ENCODE data around the gene PTPRG.

The PTPRG gene

DNA sequence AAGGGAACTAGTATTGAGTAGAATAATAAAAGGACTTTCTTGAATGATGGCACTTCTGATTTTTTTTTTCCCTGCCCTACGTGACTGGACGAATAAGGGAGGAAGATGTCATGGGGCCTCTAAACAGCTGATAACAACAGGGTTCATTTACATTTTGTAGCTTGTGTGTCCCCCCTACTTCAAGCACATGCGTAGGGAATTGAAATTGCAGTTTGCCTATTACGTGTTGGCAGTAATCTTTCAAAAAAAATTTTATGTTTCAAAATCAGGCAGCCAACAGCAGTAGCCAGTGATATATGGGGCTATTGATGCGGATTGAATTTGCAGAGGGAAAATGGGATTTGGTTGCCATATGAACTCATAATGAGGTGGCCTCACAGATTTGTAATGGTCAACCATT lies 58.7 kb downstream of the PTPRG start:
- TF ChIP-seq SIN3A (IDR thresholded peaks at IDR 0.05; ENCODE audit: borderline replicate concordance, insufficient read depth, low read length) (no peak), TAF1 (IDR thresholded peaks at IDR 0.05; ENCODE audit: borderline replicate concordance, insufficient read depth, low read length) (no peak), FOXP2 (optimal IDR thresholded peaks at IDR 0.05; ENCODE audit: borderline replicate concordance, extremely low read depth, extremely low read length, insufficient read depth) (no peak), POLR2AphosphoS5 (IDR thresholded peaks at IDR 0.05; ENCODE audit: low read depth, low read length) (no peak)
- TF ChIP-seq, protein P1, sequence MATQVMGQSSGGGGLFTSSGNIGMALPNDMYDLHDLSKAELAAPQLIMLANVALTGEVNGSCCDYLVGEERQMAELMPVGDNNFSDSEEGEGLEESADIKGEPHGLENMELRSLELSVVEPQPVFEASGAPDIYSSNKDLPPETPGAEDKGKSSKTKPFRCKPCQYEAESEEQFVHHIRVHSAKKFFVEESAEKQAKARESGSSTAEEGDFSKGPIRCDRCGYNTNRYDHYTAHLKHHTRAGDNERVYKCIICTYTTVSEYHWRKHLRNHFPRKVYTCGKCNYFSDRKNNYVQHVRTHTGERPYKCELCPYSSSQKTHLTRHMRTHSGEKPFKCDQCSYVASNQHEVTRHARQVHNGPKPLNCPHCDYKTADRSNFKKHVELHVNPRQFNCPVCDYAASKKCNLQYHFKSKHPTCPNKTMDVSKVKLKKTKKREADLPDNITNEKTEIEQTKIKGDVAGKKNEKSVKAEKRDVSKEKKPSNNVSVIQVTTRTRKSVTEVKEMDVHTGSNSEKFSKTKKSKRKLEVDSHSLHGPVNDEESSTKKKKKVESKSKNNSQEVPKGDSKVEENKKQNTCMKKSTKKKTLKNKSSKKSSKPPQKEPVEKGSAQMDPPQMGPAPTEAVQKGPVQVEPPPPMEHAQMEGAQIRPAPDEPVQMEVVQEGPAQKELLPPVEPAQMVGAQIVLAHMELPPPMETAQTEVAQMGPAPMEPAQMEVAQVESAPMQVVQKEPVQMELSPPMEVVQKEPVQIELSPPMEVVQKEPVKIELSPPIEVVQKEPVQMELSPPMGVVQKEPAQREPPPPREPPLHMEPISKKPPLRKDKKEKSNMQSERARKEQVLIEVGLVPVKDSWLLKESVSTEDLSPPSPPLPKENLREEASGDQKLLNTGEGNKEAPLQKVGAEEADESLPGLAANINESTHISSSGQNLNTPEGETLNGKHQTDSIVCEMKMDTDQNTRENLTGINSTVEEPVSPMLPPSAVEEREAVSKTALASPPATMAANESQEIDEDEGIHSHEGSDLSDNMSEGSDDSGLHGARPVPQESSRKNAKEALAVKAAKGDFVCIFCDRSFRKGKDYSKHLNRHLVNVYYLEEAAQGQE (IDR thresholded peaks at IDR 0.05; ENCODE audit: insufficient read depth in 1 of 2, low read depth in 2 of 2, low read length in 2 of 2), result no peak

DNA sequence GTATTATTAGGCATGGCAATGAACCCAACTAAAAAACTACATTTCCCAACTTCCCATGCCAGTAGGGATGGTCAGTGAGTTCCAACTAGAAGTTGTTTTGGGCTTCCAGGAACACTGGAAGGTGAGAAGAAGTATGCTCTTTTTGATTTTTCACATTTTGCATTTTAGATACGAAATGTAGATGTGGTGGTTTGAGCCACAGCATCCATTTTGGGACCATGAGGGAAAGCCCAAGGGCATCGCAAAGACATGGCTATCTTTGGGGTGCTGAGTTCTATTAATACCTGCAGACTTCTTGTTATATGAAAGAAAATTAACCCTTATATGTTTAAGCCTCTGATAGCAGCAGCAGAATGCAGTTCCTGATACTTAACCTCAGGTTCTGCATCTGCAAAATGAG lies 62.9 kb downstream of the PTPRG start:
- TF ChIP-seq, protein P1 (IDR thresholded peaks at IDR 0.05; ENCODE audit: insufficient read depth in 1 of 2, low read depth in 2 of 2, low read length in 2 of 2), result no peak
- TF ChIP-seq POLR2AphosphoS5 (IDR thresholded peaks at IDR 0.05; ENCODE audit: low read depth, low read length) (no peak), SIN3A (IDR thresholded peaks at IDR 0.05; ENCODE audit: borderline replicate concordance, insufficient read depth, low read length) (no peak), FOXP2 (optimal IDR thresholded peaks at IDR 0.05; ENCODE audit: borderline replicate concordance, extremely low read depth, extremely low read length, insufficient read depth) (no peak), TAF1 (IDR thresholded peaks at IDR 0.05; ENCODE audit: borderline replicate concordance, insufficient read depth, low read length) (no peak)

DNA sequence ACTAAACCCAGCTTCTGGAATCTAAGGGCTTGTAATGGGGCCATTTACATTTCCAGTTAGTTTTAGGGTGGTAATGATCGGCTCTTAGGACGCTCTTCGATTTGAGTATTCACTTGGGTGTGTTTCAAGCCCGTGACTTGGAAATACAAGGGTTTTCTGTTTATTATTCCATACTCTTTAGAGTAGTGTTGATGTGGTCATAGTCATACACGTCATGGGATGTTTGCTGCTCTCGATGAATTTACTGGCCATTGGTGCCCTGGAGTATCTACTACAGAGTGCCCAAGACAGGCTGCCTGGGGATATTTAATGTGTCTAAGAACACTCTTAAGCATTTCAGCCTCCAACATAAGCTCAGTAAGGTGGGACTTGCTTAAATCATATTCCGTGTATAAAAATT lies 64.1 kb downstream of the PTPRG start:
- no peak for TF ChIP-seq FOXP2 (optimal IDR thresholded peaks at IDR 0.05; ENCODE audit: borderline replicate concordance, extremely low read depth, extremely low read length, insufficient read depth)
- no peak for TF ChIP-seq SIN3A (IDR thresholded peaks at IDR 0.05; ENCODE audit: borderline replicate concordance, insufficient read depth, low read length)
- no peak for TF ChIP-seq TAF1 (IDR thresholded peaks at IDR 0.05; ENCODE audit: borderline replicate concordance, insufficient read depth, low read length)
- TF ChIP-seq, protein P1 (IDR thresholded peaks at IDR 0.05; ENCODE audit: insufficient read depth in 1 of 2, low read depth in 2 of 2, low read length in 2 of 2), result no peak
- TF ChIP-seq POLR2AphosphoS5 (IDR thresholded peaks at IDR 0.05; ENCODE audit: low read depth, low read length), result no peak

DNA sequence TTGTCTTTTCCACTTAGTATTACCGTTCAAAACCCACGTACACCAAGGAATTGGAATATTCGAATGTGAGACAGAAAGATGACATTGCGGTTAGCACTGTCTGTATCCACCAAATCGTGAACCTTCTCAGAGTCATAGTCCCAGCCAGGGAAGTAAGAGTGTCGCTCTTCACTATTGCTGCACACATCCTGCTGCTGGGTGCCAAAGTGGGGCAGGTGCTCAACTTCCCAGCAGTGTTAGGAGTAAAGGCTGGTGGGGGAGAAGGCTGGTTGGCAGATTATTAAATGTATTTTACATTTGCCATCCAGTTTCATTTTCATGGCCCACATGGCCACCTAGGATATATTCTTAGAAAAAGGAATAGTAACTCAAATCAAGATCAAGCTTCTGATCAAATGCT lies 65.1 kb downstream of the PTPRG start:
- TF ChIP-seq SIN3A (IDR thresholded peaks at IDR 0.05; ENCODE audit: borderline replicate concordance, insufficient read depth, low read length) (no peak), POLR2AphosphoS5 (IDR thresholded peaks at IDR 0.05; ENCODE audit: low read depth, low read length) (no peak), TAF1 (IDR thresholded peaks at IDR 0.05; ENCODE audit: borderline replicate concordance, insufficient read depth, low read length) (no peak)
- TF ChIP-seq, protein P1 (IDR thresholded peaks at IDR 0.05; ENCODE audit: insufficient read depth in 1 of 2, low read depth in 2 of 2, low read length in 2 of 2), result no peak

DNA sequence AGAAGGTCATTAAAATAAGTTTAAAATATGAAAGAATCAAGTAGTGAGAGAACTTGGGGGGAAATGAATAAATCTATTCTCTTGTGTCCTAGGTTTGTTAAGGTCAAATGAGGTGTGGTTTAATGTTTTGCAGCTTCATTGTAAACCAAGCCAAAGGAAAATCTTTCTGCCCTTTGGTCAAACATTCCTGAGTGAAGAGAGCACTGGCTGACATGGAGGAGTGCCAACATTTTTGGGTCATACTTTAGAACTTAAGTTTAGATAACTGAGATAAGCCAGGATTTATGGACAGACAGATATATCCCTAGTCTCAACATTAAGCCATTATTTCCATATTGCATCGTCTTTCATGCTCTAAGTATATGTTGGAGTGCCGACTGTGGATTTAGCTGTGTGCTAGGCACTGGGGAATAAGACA lies 66.4 kb downstream of the PTPRG start:
- TF ChIP-seq POLR2AphosphoS5 (IDR thresholded peaks at IDR 0.05; ENCODE audit: low read depth, low read length) (no peak), TAF1 (IDR thresholded peaks at IDR 0.05; ENCODE audit: borderline replicate concordance, insufficient read depth, low read length) (no peak), FOXP2 (optimal IDR thresholded peaks at IDR 0.05; ENCODE audit: borderline replicate concordance, extremely low read depth, extremely low read length, insufficient read depth) (no peak), SIN3A (IDR thresholded peaks at IDR 0.05; ENCODE audit: borderline replicate concordance, insufficient read depth, low read length) (no peak)
- TF ChIP-seq, protein P1 (IDR thresholded peaks at IDR 0.05; ENCODE audit: insufficient read depth in 1 of 2, low read depth in 2 of 2, low read length in 2 of 2), result no peak

Data from PFSK-1 (cell line).